C4-2B (cell line): ENCODE data around the gene GKN1.

ENCODE experiments used
- H3K27ac ChIP-seq: fragments of 450-650 bp; 2 replicates; pipeline ENCODE4 v1.5.1; 2017
- ZFX ChIP-seq: fragments of 450-650 bp; IDR thresholded peaks from 2 replicates; pipeline ENCODE4 v1.6.1; 2017
- TF ChIP-seq, protein P1 (sequence below): fragments of 450-650 bp; conservative IDR thresholded peaks from 2 replicates; pipeline ENCODE4 v1.5.1; 2017; ENCODE audit warnings: mild to moderate bottlenecking

Gene GKN1

DNA sequence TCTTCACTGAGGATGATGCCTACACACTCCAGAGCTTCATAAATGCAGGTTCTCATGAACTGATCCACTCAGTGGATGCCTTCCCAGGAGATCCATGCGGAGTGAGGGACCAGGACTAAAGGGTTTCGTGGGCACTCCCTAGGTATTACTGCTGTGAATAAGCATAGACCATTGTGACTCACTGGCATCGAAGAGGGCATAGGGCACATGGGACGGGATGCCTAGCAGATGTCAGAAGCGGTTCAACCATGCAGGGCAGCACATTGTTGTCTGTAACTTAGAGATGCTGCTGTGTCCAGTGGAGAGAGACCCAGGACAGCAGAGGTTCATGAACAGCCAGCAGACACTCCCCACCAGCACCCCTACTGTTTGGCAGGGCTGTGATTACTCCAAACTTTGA, 39.0 kb upstream of the GKN1 start:
- H3K27ac ChIP-seq = no peak overlapping the region
- no peak for TF ChIP-seq ZFX
- TF ChIP-seq, protein P1, sequence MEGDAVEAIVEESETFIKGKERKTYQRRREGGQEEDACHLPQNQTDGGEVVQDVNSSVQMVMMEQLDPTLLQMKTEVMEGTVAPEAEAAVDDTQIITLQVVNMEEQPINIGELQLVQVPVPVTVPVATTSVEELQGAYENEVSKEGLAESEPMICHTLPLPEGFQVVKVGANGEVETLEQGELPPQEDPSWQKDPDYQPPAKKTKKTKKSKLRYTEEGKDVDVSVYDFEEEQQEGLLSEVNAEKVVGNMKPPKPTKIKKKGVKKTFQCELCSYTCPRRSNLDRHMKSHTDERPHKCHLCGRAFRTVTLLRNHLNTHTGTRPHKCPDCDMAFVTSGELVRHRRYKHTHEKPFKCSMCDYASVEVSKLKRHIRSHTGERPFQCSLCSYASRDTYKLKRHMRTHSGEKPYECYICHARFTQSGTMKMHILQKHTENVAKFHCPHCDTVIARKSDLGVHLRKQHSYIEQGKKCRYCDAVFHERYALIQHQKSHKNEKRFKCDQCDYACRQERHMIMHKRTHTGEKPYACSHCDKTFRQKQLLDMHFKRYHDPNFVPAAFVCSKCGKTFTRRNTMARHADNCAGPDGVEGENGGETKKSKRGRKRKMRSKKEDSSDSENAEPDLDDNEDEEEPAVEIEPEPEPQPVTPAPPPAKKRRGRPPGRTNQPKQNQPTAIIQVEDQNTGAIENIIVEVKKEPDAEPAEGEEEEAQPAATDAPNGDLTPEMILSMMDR = no peak

DNA sequence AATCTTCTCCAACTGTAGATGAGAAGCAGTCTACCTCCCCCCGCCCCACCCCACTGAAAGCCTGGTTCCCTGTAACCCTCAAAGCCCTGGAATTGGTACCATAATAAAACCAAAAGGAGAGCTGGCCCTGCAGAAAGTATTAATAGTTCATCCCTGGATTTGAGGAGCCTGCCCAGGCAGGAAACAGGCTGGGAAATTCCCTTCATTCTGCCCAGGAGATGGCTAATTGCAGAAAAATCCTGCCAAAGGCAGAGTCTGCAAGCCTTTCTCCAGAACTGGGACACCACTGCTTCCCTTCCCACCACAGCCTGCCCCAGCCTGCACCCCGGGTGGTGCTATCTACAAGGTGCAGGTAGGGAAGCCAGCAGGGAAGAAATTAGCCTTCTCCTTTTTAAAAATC, 38.0 kb upstream of the GKN1 start:
- H3K27ac ChIP-seq = no peak overlapping the region
- TF ChIP-seq, protein P1 = no peak
- TF ChIP-seq ZFX = no peak

DNA sequence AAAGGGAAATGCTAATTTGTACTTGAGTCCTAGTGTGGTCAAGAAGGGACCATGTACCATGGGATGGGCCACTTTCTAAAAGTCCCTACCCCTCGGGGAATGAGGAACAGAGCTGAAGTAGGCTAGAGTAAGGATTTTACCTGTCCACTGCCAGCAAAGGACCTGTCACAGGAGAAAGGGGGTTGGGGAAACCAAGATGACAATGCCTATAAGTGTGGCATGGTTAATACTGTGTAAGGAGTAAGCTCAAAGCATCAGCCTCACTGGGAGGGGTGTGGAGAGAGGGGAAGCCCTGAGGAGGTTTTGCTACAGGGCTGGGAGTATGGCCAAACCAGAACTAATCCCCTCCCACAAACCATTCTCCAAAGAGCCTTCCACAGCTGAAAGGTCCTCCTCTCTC, 37.5 kb upstream of the GKN1 start:
- TF ChIP-seq ZFX = no peak
- TF ChIP-seq, protein P1 = no peak
- no peak overlapping the region for H3K27ac ChIP-seq

DNA sequence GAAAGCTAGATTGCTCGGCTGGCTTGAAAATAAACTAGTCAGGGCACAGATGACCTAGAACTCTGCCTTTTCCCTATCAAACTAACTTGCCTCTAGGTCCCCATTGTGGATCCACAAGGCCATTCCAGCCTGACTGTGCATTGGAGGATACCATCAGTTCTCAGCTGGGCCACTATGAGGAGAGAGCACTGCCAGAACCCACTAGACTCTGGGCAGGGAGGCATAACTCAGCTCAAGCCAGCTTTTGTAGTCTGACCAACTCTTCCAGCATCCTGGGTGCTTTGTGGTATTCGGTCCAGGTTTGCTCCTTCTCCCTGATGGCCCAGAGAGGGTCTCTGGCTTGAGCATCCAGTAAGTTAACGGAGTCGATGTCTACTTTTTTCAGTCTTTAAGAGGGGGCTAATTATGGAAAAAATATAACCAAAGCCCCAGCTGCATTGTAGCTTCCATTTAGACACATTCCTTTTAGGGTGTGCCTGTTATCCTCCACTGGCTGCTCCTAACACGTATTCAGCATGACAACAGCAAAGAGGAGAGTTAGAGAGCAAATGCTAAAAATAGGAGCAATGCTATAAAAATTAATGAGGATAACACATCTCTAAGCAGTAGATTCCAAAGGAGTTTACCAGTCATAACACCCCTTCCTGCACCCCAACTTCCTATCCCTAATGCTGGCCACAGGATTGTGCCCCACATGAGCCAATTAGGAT, 36.9 kb upstream of the GKN1 start:
- no peak overlapping the region for H3K27ac ChIP-seq

DNA sequence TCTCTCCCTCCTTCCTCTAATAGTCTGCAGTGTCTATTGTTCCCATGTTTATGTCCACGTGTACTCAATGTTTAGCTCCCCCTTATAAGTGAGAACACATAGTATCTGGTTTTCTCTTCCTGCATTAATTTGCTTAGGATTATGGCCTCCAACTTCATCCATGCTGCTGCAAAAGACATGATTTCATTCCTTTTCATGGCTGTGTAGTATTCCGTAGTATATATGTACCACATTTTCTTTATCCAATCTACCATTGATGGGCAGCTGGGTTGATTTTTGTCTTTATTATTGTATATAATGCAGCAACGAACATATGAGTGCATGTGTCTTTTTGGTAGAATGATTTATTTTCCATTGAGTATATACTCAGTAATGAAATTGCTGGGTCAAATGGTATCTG, 35.5 kb upstream of the GKN1 start:
- TF ChIP-seq, protein P1 = no peak
- TF ChIP-seq ZFX = no peak
- no peak overlapping the region for H3K27ac ChIP-seq

More for the DNA sequence above, 36.9 kb upstream of the GKN1 start:
- TF ChIP-seq ZFX = no peak
- TF ChIP-seq, protein P1 = no peak

DNA sequence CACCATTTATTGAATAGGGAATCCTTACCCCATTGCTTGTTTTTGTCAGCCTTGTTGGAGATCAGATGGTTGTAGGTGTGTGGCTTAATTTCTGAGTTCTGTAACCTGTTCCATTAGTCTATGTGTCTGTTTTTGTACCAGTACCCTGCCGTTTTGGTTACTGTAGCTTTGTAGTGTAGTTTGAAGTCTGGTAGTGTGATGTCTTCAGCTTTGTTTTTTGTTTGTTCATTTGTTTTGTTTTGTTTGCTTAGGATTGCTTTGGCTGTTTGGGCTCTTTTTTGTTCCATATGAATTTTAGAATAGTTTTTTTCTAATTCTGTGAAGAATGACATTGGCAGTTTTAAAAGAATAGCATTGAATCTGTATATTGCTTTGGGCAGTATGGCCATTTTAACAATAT, 34.5 kb upstream of the GKN1 start:
- no peak for TF ChIP-seq ZFX
- TF ChIP-seq, protein P1 = no peak
- H3K27ac ChIP-seq = no peak overlapping the region

DNA sequence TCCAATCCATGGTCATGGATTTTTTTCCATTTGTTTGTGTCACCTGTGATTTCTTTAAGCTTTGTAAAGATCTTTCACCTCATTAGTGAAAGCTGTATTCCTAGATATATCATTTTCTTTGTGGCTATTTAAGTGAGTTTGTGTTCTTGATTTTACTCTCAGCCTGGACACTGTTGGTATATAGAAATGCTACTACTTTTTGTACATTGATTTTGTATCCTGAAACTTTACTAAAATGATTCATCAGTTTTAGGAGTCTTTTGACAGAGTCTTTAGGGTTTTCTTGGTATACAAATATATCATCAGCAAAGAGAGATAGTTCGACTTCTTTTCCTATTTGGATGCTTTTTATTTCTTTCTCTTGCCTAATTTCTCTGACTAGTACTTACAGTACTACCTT, 34.1 kb upstream of the GKN1 start:
- no peak overlapping the region for H3K27ac ChIP-seq
- TF ChIP-seq, protein P1 = no peak
- no peak for TF ChIP-seq ZFX
